Activated CD4-positive, alpha-beta T cell treated with anti-CD3 and anti-CD28 coated beads for 48 hours (primary cell): ENCODE measurements around the gene TPTE.
"Not testable (repeated sequence)": the region's sequence is repeated elsewhere in the genome, so short reads cannot be mapped to it uniquely, and the experiment has no call there.

Experiments
- DNase-seq: peaks from one replicate; pipeline ENCODE4 v3.0.0-alpha.2; 2020

Gene TPTE

DNA sequence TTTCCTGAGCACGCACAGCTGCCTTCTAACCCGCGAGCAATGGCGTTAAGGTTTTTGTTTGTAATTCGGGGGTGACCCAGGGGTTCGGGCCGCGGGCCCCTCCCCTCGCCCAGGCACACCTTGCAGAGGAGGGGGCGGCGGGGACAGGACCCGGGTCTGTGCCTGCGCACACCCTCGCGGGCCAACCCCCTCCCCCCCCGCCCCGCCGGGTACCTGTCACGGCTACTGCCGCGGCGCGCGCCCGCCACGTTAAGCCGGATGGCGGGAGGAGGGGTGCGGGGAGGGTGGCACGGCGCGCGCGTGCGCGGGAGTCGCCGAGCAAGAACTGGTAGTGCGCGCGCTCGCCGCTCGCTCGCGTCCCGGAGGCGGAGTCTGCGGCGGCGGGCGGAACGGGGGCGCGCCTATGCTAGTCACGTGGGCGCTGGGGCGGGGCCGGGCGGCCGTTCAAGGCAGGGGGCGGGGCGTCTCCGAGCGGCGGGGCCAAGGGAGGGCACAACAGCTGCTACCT, at the start of gene TPTE:
TPTE (plus strand) TSS at position 493 of the 508 bp plus-strand sequence. CDS start 17,141 bp downstream, outside the sequence.
- DNase-seq = no peak

DNA sequence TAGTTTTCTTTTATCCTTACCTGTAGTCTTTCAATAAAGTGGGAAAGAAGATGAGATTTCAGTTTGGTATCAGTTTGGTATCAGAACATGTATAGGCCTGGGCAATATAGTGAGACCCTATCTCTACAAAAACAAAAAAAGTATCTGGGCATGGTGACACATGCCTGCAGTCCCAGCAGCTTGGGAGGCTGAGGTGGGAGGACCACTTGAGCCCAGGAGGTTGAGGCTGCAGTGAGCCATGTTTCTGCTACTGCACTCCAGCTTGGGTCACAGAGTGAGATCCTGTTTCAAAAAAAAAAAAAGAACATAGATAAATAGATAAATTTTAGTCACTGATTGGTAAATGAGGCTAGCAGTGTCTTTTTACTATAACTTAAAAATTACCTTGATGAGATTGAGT, 49.4 kb upstream of the TPTE start:
- DNase-seq = not testable (repeated sequence)

DNA sequence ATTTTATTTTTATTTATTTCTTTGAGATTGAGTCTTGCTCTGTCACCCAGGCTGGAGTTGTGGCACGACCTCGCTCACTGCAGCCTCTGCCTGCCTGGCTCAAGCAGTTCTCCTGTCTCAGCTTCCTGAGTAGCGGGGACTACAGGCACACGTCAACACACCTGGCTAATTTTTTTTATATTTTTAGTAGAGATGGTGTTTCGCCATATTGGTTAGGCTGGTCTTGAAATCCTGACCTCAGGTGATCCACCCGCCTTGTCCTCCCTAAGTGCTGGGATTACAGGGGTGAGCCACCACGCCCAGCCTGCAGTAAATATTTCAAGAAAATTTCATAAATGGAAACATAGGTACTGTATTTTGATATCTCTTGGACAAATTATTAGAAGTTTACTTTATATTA, 43.6 kb upstream of the TPTE start:
- not testable (repeated sequence) for DNase-seq

DNA sequence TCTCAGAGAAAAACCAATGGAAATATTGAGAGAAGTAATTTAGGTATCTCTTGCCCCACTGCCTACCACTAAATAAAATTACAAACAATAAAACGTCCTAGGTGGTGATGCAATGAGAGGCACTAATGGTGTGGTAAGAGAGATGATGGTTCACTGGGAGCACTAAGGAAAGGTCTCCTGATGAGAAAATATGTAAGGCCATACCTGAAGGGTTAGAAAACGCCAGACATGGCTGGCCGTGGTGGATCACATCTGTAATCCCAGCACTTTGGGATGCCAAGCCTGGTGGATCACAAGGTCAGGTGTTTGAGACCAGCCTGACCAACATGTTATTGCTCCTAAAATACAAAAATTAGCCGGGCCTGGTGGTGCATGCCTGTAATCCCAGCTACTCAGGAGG, 41.5 kb upstream of the TPTE start:
- not testable (repeated sequence) for DNase-seq

DNA sequence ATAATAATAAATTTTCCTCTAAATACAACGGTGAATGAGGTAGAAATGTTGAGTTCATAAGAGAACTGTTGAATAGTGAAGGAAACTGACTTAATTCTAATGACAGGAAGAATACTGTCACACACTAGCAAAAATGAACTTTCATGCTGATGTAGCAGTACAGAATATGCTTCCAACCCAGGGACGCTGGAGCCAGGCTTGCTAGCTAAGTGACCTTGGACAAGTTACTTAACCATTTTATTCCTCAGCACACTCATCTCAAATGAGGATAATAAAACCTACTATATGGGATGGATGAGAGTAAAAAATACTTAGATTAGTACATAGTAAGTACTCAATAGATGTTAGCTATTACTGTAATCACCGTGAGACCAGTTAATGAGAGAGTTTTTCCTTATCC, 36.5 kb upstream of the TPTE start:
- not testable (repeated sequence) for DNase-seq

DNA sequence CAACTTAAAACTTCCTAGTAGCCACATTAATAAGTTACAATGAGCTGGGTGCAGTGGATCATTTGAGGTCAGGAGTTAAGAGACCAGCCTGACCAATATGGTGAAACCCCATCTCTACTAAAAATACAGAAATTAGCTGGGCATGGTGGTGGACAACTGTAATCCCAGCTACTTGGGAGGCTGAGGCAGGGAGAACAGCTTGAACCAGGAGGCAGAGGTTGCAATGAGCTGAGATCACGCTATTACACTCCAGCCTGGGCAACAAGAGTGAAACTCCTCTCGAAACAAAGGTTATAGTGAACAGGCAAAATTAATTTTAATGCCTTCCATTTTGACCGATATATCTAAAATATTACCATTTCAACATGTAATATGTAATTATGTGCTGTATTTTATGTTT, 30.9 kb upstream of the TPTE start:
- DNase-seq = not testable (repeated sequence)

DNA sequence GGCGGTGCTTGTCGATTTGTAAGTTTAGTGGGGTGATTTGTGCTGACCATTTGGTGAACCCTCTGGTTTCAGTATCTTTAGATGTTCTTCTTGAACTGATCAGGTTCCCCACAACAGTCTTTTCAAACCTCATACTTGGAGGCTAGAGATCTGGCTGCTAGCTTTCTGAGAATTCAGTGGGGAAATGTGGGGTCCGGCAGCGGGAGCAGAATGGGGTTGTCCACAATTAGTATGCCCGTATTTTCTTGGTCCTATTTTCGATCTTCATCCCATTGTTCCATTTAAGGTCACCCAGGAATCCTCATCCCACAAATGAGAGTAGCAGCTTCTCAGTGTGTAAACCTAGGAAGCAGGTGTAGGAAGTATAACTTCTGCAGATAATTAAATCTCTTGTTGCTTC, 10.3 kb upstream of the TPTE start:
- DNase-seq = no peak

DNA sequence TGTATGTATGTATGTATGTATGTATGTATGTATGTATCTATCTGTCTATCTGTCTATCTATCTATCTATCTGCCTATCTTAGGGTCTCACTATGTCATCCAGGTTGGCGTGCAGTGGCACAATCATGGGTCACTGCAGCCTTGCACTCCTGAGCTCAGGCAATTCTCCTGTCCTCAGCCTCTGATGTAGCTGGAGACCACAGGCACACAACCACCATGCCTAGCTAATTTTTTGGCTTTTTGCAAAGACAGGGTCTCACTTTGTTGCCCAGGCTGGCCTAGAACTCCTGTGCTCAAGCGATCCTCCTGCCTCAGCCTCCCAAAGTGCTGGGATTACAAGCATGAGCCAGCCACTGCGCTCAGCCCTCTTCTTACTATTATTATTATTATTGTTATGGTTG, 4.5 kb upstream of the TPTE start:
- not testable (repeated sequence) for DNase-seq

DNA sequence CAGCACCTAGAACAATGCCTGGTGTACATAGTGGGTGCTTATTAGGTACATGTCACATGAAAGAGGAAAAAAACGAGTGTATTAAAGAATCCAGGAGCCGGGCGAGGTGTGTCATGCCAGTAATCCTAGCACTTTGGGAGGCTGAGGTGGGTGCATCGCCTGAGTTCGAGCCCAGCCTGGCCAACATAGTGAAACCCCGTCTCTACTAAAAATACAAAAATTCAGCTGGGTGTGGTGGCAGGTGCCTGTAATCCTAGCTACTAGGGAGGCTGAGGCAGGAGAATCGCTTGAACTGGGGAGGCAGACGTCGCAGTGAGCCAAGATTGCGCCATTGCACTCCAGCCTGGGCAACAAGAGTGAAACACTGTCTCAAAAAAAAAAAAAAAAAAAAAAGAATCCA, 3.5 kb upstream of the TPTE start:
- not testable (repeated sequence) for DNase-seq

DNA sequence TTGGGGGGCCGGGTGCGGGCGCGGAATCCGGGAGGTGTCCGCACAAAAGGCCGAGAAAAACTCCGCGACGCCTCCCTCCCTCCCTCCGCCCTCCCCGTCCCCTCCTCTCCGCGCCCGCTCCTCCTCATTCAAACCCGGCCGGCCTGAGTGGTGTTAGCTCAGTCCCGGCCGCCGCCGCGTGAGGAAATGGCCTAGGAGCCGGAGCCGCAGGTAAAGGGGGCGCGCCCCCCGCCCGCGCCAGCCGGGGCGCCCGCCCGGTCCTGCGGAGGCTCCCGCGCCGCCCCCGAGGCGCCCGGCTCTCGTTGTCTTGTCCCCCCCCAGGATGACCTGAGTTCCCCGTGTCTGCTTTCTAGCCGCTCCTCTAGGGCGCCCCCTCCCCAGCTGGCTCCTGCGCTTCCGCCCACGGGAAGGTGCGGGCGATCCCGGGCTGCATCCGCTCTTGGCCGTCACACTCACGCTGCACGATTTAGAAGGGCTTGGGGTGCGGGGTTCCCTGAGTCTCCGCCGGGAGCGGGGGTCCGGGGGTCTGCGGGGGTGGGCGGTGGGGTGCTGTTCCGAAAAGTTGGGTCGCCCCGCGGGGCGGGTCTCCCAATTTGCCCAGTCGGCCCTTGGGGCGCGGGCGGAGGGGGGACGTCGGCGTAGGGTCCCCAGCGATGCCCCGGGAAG, 585 bp downstream of the TPTE start:
- not testable (repeated sequence) for DNase-seq

DNA sequence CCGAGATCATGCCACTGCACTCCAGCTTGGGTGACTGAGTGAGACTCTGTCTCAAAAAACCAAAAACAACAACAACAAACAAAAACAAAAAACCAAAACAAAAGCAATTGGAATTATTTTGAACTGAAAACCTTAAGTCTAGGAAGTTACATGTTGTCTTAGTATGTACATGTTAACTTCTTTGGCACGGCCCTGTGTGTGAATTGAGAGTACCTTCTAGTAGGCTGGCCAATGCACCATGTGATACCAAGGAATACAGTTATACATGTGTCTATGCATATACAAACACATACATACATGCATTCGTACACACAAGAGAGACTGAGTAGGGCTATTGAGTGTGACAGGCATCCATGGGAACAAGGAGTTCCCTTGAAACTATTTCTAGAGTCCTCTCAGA, 18.6 kb downstream of the TPTE start:
- DNase-seq = no peak

DNA sequence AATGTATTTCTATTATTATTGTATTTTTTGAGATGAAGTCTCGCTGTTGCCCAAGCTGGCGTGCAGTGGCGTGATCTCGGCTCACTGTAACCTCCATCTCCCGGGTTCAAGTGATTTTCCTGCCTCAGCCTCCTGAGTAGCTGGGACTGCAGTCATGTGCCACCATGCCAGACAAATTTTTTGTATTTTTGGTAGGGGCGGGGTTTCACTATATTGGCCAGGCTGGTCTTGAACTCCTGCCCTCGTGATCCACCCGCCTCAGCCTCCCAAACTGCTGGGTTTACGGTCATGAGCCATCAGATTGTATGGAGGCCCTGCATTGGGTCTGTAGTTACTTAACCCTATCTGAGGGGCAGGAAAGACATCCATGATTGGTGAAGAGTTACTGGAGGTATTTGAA, 23.0 kb downstream of the TPTE start:
- not testable (repeated sequence) for DNase-seq

DNA sequence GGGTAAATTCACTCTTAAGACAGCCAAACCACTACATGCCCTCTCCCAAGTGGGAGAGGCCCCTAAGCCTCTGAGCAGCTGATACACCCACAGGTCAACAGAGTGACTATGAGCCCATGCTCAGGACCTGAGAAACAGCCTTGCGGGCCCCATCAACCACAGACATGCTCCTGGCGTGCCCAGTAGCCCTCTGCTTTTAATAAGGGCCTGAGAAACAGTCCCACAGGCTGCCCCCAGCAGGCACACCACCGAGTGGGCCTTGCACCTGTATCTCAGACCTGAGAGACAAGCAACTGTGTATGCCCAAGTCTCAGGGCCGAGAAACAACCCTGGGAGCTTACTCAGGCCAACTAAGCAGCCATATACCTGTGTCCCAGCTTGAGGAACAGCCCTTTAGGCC, 26.5 kb downstream of the TPTE start:
- DNase-seq = not testable (repeated sequence)

DNA sequence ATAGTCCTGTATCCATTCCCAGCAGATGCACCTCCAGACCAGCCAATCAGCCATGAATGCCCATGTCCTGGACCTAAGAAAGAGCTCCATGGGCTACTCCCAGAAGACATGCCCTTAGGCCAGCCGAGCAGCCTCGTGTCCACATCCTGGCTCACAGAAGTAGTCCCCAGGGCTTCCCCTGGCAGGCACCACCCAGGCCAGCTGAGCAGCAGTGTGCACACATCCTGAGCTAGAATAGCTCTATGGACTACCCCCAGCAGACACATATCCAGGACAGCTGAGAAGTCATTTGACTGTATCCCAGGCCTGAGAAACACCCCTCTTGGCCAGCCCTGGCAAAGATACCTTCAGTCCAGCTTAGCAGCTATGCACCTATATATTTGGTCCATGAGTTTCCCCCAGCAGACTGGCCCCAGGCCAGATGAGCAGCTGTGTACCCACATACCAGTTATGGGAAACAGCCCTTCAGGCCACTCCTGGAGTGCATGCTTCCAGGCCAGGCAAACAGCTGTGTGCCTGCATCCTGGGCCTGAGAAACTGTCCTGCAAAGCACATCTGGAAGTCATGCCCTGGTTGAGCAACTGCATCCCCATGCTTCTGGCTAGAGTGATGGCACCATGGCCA, 27.1 kb downstream of the TPTE start:
- DNase-seq = not testable (repeated sequence)

DNA sequence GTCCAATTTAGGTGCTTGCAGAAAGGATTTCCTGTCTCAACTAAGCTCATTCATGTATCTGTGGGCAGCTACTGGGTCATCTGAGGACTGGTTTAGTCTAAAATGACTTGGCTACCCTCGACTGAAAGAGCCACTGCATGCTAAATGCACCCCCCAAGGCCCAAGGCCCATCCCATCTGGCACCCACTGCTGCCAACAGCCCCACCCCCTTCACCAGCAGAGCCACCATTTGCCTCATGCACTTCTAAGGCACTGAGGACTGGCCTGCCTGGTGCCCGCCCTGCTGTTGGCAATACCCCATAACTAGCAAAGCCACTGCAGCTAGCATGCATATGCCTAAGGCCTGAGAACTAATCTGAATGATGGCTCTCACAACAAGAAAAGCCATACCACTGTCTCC, 49.4 kb downstream of the TPTE start:
- not testable (repeated sequence) for DNase-seq

DNA sequence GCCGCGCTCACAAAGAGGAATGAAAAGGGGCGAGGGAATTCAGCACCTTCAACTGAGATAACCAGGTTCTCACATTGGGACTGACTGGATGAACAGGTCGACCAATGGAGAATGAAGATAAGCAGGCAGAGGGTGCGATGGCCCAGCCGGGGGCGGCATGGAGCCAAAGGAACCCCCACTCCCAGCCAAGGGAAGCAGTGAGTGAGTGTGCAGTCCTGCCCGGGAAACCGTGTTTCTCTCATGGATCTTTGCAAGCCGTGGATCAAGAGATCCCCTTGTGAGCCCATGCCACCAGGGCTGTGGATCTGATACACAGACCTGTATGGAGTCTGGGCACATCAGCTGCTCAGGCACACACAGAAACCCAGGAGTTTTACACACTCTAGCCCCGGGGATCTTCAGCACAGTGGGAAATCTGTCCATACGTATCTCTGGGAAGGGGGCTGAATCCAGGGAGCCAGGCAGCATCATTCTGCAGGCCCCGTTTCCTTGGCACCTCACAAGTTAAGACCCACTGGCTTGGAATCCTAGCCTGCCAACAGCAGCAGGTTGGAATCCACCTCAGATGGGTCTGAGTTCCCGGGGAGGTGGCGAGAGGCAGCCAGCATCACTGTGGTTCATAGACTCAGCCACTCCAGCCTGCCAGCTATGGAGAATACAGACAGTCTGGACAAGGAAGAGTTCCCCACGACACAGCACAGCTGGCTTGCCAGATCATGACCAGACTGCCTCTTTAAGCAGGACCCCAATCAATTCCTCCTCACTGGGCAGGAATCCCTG, 53.3 kb downstream of the TPTE start:
- DNase-seq = not testable (repeated sequence)

DNA sequence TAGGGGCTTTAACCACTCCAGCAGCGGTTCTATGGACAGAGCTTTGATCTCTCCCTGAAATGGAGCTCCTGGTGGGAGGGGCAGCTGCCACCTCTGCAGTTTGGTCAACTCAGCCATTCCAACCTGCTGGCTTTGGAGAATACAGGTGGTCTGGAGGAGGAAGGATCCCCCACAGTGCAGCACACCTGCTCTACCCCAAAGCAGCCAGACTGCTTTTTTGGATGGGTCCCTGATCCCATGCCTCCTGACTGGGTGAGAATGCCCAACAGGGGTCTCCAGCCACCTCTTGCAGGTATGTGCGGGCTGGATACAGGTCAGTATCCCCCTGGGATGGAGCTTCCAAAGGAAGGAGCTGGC, 53.9 kb downstream of the TPTE start:
- DNase-seq = no peak

DNA sequence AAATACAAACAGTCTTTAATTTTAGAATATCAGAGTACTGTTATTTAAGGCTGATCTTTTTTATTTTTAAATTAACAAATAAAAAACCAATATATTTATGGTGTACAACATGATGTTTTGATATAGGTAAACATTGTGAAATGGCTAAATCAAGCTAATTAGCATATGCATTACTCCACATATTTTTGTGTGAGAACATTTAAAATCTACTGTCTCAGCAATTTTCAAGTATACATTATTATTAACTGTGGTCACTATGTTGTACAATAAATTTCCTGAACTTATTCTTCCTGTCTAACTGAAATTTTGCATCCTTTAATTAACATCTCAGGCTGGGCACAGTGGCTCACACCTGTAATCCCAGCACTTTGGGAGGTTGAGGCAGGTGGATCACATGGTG, 57.5 kb downstream of the TPTE start:
- not testable (repeated sequence) for DNase-seq

DNA sequence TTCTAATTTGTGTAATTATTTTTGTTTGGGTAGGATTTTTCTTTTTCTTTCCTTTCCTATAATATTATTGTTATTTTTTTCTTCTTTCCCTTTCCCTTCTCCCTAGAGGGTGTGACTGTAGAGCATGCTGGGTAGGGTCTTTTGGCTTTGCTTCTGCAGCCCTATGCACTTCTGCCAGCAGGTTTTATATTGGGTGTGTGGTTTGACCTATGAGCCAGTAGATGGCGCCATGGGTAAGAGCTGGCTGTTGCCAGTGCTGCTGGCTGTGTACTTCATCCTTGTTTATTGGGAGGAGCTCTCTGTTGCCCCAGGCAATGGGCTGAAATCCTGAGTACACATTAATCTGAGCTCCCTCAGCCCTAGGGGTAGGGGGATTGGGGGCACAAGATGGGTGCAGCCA, 67.7 kb downstream of the TPTE start:
- DNase-seq = not testable (repeated sequence)

DNA sequence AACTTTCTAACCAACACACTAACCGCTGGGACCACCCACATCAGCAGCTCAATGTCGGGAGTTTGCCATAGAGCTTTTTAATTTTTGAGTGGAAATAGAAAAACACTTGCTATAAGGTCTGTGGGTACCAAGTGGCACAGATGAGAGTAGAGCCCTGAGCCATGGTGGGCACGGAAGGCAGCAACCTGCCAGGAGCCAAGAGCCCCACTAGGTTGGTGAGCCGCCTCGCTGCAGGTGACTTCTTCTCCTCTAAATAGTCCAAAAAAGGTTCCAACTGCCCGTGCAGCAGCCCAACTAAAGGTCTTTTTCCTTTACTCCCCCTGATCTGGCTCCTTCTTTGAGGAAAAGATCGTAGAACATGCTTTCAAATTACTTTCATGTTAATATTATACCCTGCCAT, 85.7 kb downstream of the TPTE start:
- DNase-seq = not testable (repeated sequence)

DNA sequence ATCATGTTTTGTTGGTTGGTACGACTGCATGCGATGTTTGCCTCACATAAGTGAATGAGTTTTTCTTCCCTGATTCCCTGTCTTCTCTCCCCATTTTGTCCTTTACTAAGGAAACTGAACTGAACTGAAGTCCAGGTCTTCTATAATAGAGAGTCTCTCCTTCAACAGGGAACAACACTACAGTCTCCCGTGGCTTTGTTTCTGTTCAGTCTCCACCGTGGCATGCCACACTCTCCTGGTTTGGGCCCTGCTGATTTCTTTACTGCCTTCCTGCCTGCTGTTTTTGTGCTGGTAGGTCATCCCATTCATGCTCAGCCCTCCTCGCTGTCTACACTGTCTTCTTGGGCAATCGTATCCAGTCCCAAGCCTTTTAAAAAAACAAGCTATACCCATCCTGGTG, 92.9 kb downstream of the TPTE start:
- not testable (repeated sequence) for DNase-seq

DNA sequence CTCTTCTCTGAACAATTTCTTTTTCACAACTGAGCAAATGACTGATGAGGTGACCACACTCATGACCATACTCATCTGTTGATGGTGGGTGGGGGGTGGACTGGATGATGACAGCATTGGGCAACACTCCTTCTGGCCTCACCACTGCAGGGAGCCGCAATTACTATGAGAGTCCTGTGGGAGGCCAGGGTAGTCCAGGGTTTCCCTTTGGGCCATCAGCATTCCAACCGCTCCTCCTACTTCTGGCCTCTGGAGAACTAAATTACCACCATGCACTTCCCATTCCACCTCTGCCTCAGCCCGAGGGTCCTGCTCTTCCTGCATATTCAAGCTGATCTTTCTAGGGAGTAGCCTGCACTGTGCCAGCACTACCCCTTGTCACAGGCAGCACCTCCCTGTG, 94.7 kb downstream of the TPTE start:
- DNase-seq = not testable (repeated sequence)

DNA sequence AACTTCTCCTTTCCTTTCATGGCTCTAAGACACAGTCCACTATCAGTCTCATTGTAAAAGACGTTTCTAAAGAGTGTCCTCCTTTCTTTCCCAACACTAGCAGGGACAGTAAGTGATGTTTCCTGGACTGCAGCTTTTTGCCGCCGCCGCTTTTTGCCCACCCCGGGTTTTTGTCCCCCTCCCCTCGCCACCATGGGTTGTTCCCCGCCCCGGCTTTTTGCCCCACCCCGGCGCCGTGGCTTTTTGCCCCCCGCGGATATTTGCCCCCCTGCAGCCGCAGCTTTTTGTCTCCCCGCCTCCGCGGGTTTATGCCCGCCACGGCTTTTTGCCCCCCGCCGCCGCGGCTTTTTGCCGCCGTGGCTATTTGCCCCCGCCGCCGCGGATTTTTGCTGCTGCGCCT, 95.2 kb downstream of the TPTE start:
- DNase-seq = no peak
